ENCODE measurements around the gene IRF4.

IRF4 gene

GRCh38 chr6:397604-398003, 6.1 kb downstream of the IRF4 start:
- Histone ChIP-seq H4K20me1 (ENCODE audit: insufficient read depth, low read length) (peaks cover 96% of the 10 kb centered on the region), H3K9ac (ENCODE audit: low read length) (peak overlapping the region; percentile 37), H2AFZ (ENCODE audit: low read depth, low read length) (no peak overlapping the region), H3K27ac (ENCODE audit: low read length) (peak overlapping the region; percentile 72), H3K27me3 (ENCODE audit: low read depth, low read length) (no peaks in the 10 kb centered on the region), H3K4me1 (ENCODE audit: low read length) (peaks cover 73% of the 10 kb centered on the region), H3K36me3 (replicated peaks; ENCODE audit: low read depth, low read length) (peaks cover 93% of the 10 kb centered on the region), H3K79me2 (ENCODE audit: low read length) (peaks cover 99% of the 10 kb centered on the region), H3K4me3 (ENCODE audit: low read length) (peak overlapping the region; percentile 62), H3K9me3 (ENCODE audit: insufficient read depth, low read length) (no peaks in the 10 kb centered on the region), H3K4me2 (ENCODE audit: low read length) (peak overlapping the region; percentile 68)
- TF ChIP-seq, protein P1, sequence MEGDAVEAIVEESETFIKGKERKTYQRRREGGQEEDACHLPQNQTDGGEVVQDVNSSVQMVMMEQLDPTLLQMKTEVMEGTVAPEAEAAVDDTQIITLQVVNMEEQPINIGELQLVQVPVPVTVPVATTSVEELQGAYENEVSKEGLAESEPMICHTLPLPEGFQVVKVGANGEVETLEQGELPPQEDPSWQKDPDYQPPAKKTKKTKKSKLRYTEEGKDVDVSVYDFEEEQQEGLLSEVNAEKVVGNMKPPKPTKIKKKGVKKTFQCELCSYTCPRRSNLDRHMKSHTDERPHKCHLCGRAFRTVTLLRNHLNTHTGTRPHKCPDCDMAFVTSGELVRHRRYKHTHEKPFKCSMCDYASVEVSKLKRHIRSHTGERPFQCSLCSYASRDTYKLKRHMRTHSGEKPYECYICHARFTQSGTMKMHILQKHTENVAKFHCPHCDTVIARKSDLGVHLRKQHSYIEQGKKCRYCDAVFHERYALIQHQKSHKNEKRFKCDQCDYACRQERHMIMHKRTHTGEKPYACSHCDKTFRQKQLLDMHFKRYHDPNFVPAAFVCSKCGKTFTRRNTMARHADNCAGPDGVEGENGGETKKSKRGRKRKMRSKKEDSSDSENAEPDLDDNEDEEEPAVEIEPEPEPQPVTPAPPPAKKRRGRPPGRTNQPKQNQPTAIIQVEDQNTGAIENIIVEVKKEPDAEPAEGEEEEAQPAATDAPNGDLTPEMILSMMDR (IDR thresholded peaks at IDR 0.05; ENCODE audit: low read depth, low read length): no peak
- TF ChIP-seq EZH2phosphoT487 (IDR thresholded peaks at IDR 0.05; ENCODE audit: low read depth): no peak

DNA sequence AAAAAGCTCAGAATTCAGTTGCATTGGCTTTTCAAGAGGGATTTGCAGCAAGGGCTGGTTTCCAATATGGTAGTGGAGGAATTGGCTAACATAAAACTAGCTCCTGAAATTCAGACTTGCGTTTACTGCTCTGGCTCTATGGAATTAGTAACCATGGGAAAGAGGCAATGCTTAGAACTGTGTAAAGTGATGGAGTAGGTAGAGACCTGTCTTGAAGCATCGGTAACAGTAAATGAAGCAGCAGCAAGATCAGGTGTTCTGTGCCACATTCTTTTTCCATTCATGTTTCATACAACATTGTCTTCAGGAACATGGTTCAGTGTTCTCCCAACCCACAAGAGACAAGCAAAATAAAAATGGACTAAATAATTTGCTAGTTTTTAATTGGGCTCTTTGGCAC, 6.5 kb downstream of the IRF4 start:
- peaks cover 78% of the 10 kb centered on the region for H3K4me1 ChIP-seq (ENCODE audit: low read length)
- H3K4me2 ChIP-seq (ENCODE audit: low read length): peak overlapping the region; percentile 68
- H3K27me3 ChIP-seq (ENCODE audit: low read depth, low read length): no peaks in the 10 kb centered on the region
- no peak for TF ChIP-seq EZH2phosphoT487 (IDR thresholded peaks at IDR 0.05; ENCODE audit: low read depth)
- TF ChIP-seq, protein P1 (IDR thresholded peaks at IDR 0.05; ENCODE audit: low read depth, low read length): no peak
- H3K27ac ChIP-seq (ENCODE audit: low read length): peak overlapping the region; percentile 72
- peaks cover 96% of the 10 kb centered on the region for H4K20me1 ChIP-seq (ENCODE audit: insufficient read depth, low read length)
- H3K4me3 ChIP-seq (ENCODE audit: low read length): peak overlapping the region; percentile 62
- H3K9me3 ChIP-seq (ENCODE audit: insufficient read depth, low read length): no peaks in the 10 kb centered on the region
- peaks cover 92% of the 10 kb centered on the region for H3K36me3 ChIP-seq (replicated peaks; ENCODE audit: low read depth, low read length)
- peaks cover 99% of the 10 kb centered on the region for H3K79me2 ChIP-seq (ENCODE audit: low read length)
- peak overlapping the region; percentile 23; the same call in 1 of the 2 replicates for H3K9ac ChIP-seq (ENCODE audit: low read length)
- no peak overlapping the region for H2AFZ ChIP-seq (ENCODE audit: low read depth, low read length)

GRCh38 chr6:398558-399078, 7.1 kb downstream of the IRF4 start:
- Histone ChIP-seq H3K27me3 (ENCODE audit: low read depth, low read length) (no peaks in the 10 kb centered on the region), H3K9me3 (ENCODE audit: insufficient read depth, low read length) (no peaks in the 10 kb centered on the region), H3K4me1 (ENCODE audit: low read length) (peaks cover 83% of the 10 kb centered on the region), H3K4me2 (ENCODE audit: low read length) (peak overlapping the region; percentile 68), H3K36me3 (replicated peaks; ENCODE audit: low read depth, low read length) (peaks cover 92% of the 10 kb centered on the region), H3K27ac (ENCODE audit: low read length) (peak overlapping the region; percentile 72), H3K79me2 (ENCODE audit: low read length) (peaks cover 99% of the 10 kb centered on the region), H4K20me1 (ENCODE audit: insufficient read depth, low read length) (peaks cover 96% of the 10 kb centered on the region), H3K4me3 (ENCODE audit: low read length) (peak overlapping the region; percentile 62), H2AFZ (ENCODE audit: low read depth, low read length) (no peak overlapping the region), H3K9ac (ENCODE audit: low read length) (peak overlapping the region; percentile 23; the same call in 1 of the 2 replicates)
- TF ChIP-seq EZH2phosphoT487 (IDR thresholded peaks at IDR 0.05; ENCODE audit: low read depth): no peak
- TF ChIP-seq, protein P1 (IDR thresholded peaks at IDR 0.05; ENCODE audit: low read depth, low read length): no peak

DNA sequence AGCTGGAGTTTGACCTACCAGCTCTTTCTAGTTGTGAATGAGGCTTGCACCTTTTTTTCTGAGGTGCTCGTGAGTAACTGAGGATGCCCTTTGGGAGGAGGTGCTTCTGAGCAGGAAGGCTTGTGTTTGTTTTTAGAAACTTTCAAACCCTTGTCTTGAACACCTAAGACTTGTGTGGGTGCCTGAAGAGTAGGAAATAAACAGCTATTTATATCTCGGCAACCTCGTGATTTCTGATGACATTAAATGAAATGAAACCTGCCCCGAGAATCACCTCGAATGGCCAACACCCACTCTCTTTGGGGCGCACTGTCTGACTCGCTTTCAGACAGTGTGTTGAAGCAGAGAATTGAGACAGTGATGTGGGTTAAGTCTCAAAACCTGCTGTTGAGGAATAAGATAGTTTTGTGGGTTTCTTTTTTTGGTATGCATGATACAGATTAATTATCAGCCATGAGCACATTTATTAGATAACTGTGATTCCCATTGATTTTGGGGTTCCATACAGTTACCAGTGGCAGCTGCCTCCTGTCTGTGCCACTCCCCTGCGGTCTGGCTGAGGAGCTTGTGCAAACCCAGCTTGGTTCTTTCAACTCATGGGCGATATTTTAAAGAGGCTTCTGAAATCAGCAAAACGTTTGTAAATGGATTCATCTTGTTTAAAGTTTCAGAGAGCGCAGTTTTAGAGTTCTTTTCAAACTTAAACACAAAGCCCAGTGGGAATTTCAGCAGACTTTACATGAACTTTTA, 8.4 kb downstream of the IRF4 start:
- Histone ChIP-seq H3K27me3 (ENCODE audit: low read depth, low read length) (no peaks in the 10 kb centered on the region), H3K4me2 (ENCODE audit: low read length) (peak overlapping the region; percentile 68), H3K79me2 (ENCODE audit: low read length) (peaks cover 99% of the 10 kb centered on the region), H3K4me3 (ENCODE audit: low read length) (peak overlapping the region; percentile 62), H4K20me1 (ENCODE audit: insufficient read depth, low read length) (peaks cover 96% of the 10 kb centered on the region), H3K9me3 (ENCODE audit: insufficient read depth, low read length) (no peaks in the 10 kb centered on the region), H2AFZ (ENCODE audit: low read depth, low read length) (no peak overlapping the region), H3K4me1 (ENCODE audit: low read length) (peaks cover 93% of the 10 kb centered on the region), H3K9ac (ENCODE audit: low read length) (peak overlapping the region; percentile 10; the same call in 1 of the 2 replicates), H3K27ac (ENCODE audit: low read length) (peak overlapping the region; percentile 72), H3K36me3 (replicated peaks; ENCODE audit: low read depth, low read length) (peaks cover 91% of the 10 kb centered on the region)
- TF ChIP-seq, protein P1 (IDR thresholded peaks at IDR 0.05; ENCODE audit: low read depth, low read length): no peak
- no peak for TF ChIP-seq EZH2phosphoT487 (IDR thresholded peaks at IDR 0.05; ENCODE audit: low read depth)

Measured in OCI-LY3 (cell line).